Tibial nerve (tissue), 4 donors: ENCODE measurements around the gene SEMA5A.

Experiments
- CTCF ChIP-seq, 5 experiments: fragments of 200-600 bp in 3 of 5; fragments of 450-650 bp in 2 of 5; sonication (generic) in 3 of 5; IDR thresholded peaks; one replicate each; pipeline ENCODE4 v1.5.1; 2016 to 2019; ENCODE audit warnings: antibody characterized with exemption in 5 of 5, mild to moderate bottlenecking in 3 of 5, moderate library complexity in 2 of 5
- EP300 ChIP-seq, 2 donors: sonication (generic); formaldehyde crosslinking; IDR thresholded peaks; one replicate each; pipeline ENCODE4 v1.6.1; 2017; ENCODE audit warnings: antibody characterized with exemption in 2 of 2, mild to moderate bottlenecking in 1 of 2
- POLR2A ChIP-seq, 2 donors: fragments of 450-650 bp; IDR thresholded peaks; one replicate each; pipeline ENCODE4 v1.6.1; 2017; ENCODE audit warnings: antibody characterized with exemption in 2 of 2, mild to moderate bottlenecking in 2 of 2, moderate library complexity in 2 of 2

- peak; percentile 71 to 95 (median 93) for TF ChIP-seq CTCF (IDR thresholded peaks at IDR 0.05)
- TF ChIP-seq EP300 (IDR thresholded peaks at IDR 0.05), result peak in 1 of 2 donors; percentile 69
- peak in 1 of 2 donors; percentile 60 for TF ChIP-seq POLR2A (IDR thresholded peaks at IDR 0.05)
Observed at GRCh38 chr5:9544502-9545135, 1.3 kb downstream of the SEMA5A start.
